Activated CD8-positive, alpha-beta memory T cell treated with anti-CD3 and anti-CD28 coated beads, Interleukin-2, amount 10 ng/mL, durations not matched to agents 7 days and 5 days (primary cell): ENCODE results near the gene LPIN1. TPM values are rescaled to one million over a fixed set of nuclear protein-coding genes. Genes with fewer than 3 reads are reported as not detected.

Experiments used
- ATAC-seq: fragments of 150-1000 bp; cut with Tn5 transposase; one replicate; pipeline ENCODE4 v1.10.0; 2021; ENCODE audit warnings: moderate library complexity
- CTCF ChIA-PET: fragments of 350-600 bp; sonication (Branson Sonifier 250); formaldehyde crosslinking; loops from one replicate; lab custom pipeline; 2021; ENCODE audit warnings: antibody characterized with exemption; lab: Charles Lee
- DNase-seq: peaks from one replicate; pipeline ENCODE4 v3.0.0-alpha.2; 2020
- H3K27ac Mint-ChIP-seq: one replicate; pipeline ENCODE4 v1.8.0; 2021; ENCODE audit warnings: mild to moderate bottlenecking, mixed read lengths
- H3K27me3 Mint-ChIP-seq: one replicate; pipeline ENCODE4 v1.8.0; 2021; ENCODE audit warnings: mixed read lengths
- H3K36me3 Mint-ChIP-seq: one replicate; pipeline ENCODE4 v1.8.0; 2021; ENCODE audit warnings: mild to moderate bottlenecking, mixed read lengths
- H3K4me1 Mint-ChIP-seq: one replicate; pipeline ENCODE4 v1.8.0; 2021; ENCODE audit warnings: mixed read lengths
- H3K4me3 Mint-ChIP-seq: one replicate; pipeline ENCODE4 v1.8.0; 2021; ENCODE audit warnings: mild to moderate bottlenecking, moderate library complexity, mixed read lengths
- H3K9me3 Mint-ChIP-seq: one replicate; pipeline ENCODE4 v1.8.0; 2022; ENCODE audit warnings: low read depth, mixed read lengths
- microRNA-seq: library from miRNA; unstranded; fragments of <30 nt; microRNA quantifications from one replicate; pipeline ENCODE4 v1.2.0, GENCODE V29; 2022
- total RNA-seq, 2 experiments: library from RNA; stranded (reverse); gene quantifications; one replicate each; pipeline ENCODE4 v1.2.3, GENCODE V29; 2021

The LPIN1 gene
- total RNA-seq, 2 experiments from 2014 or later, result 57.1 to 76.4 TPM

- Mint-ChIP-seq H3K4me3 (no peak overlapping the region), H3K27ac (no peak overlapping the region), H3K4me1 (no peaks in the 10 kb centered on the region), H3K9me3 (no peaks in the 10 kb centered on the region), H3K27me3 (peaks cover 17% of the 10 kb centered on the region), H3K36me3 (no peaks in the 10 kb centered on the region)
- DNase-seq, result no peak
- ATAC-seq, result no peak
- CTCF ChIA-PET, result interaction anchor here (0.8 kb wide), 1 partner anchor 9 kb away, joined by 3 read pairs; no protein-coding TSS in a partner anchor
Measured at GRCh38 chr2:11872247-11872947, 126.0 kb downstream of the LPIN1 start.

DNA sequence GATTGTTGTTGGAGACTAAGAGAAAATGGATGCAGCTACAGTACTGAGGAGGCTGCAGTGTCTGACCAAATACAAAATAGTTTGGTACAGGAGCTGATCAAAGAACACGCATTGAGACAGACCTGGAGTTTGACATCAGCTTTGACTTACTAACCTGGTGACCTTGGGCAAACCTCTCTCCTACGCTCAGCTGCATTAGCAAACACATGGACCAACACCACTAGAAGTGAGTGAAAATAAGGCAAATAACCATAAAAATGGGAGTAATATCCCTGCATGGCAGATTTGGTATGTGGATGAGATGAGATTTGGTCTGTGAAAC, 126.5 kb downstream of the LPIN1 start:
- CTCF ChIA-PET, result no interaction called here
- Mint-ChIP-seq H3K4me3 (no peak overlapping the region), H3K27ac (no peak overlapping the region), H3K27me3 (peaks cover 17% of the 10 kb centered on the region), H3K4me1 (no peaks in the 10 kb centered on the region), H3K36me3 (no peaks in the 10 kb centered on the region), H3K9me3 (no peaks in the 10 kb centered on the region)
- DNase-seq (no peak), ATAC-seq (no peak)

DNA sequence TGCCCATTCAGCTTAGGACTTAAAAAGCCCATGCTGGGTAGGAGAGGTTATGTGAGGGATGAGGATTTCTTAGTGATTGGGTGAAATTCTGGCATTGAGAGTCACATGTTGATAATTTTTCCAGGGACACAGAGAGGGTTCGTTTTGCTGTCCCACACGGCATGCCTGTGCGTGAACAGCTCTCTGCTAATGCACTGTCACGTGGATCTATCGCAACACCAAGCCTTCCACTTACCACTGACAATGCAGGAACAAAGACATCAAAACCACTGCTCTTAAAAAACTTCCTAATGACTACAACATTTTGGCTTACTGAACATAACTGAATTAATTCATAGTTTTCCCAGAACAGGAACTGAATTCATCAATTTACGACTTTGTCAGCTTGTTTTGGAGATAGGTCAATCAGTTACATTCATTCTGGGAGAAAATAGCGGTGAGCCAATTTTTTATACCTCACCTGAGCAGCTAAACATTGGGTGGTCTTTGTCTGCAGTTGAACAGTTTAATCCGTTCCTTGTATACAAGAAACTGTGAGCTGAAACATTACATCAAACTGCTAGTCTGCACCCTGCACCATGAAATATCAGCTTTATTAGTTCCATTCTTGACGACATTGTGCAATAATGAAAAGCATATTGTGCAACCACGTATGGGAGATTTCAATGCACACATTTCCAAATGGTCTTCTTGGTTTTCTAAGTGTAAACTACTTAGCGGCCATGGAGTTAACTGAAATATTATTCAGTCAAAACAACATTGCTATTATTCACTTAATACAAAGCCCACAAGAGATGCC, 127.1 kb downstream of the LPIN1 start:
- no peak overlapping the region for H3K27ac Mint-ChIP-seq
- no peak for ATAC-seq
- CTCF ChIA-PET, result no interaction called here
- DNase-seq, result no peak
- no peaks in the 10 kb centered on the region for H3K4me1 Mint-ChIP-seq
- no peak overlapping the region for H3K4me3 Mint-ChIP-seq
- H3K36me3 Mint-ChIP-seq, result no peaks in the 10 kb centered on the region
- H3K9me3 Mint-ChIP-seq, result no peaks in the 10 kb centered on the region
- peaks cover 20% of the 10 kb centered on the region for H3K27me3 Mint-ChIP-seq

- CTCF ChIA-PET, result no interaction called here
- H3K27me3 Mint-ChIP-seq, result peaks cover 24% of the 10 kb centered on the region
- H3K36me3 Mint-ChIP-seq, result no peaks in the 10 kb centered on the region
- no peak overlapping the region for H3K27ac Mint-ChIP-seq
- ATAC-seq (no peak), DNase-seq (no peak)
- no peak overlapping the region for H3K4me3 Mint-ChIP-seq
- no peaks in the 10 kb centered on the region for H3K9me3 Mint-ChIP-seq
- no peaks in the 10 kb centered on the region for H3K4me1 Mint-ChIP-seq
Measured at GRCh38 chr2:11874861-11875260, 128.4 kb downstream of the LPIN1 start.

GRCh38 chr2:11875481-11875880, 129.0 kb downstream of the LPIN1 start:
- Mint-ChIP-seq H3K27me3 (peaks cover 19% of the 10 kb centered on the region), H3K36me3 (no peaks in the 10 kb centered on the region), H3K9me3 (no peaks in the 10 kb centered on the region), H3K4me1 (no peaks in the 10 kb centered on the region), H3K4me3 (no peak overlapping the region), H3K27ac (no peak overlapping the region)
- CTCF ChIA-PET, result no interaction called here
- no peak for ATAC-seq
- no peak for DNase-seq

GRCh38 chr2:11876436-11876835, 130.0 kb downstream of the LPIN1 start:
- no peak for ATAC-seq
- DNase-seq, result no peak
- CTCF ChIA-PET, result no interaction called here
- Mint-ChIP-seq H3K27me3 (peaks cover 15% of the 10 kb centered on the region), H3K36me3 (no peaks in the 10 kb centered on the region), H3K9me3 (no peaks in the 10 kb centered on the region), H3K4me1 (no peaks in the 10 kb centered on the region), H3K27ac (no peak overlapping the region), H3K4me3 (no peak overlapping the region)

GRCh38 chr2:11876889-11877288, 130.5 kb downstream of the LPIN1 start:
- H3K27me3 Mint-ChIP-seq, result peaks cover 15% of the 10 kb centered on the region

More at GRCh38 chr2:11876889-11877288, 130.5 kb downstream of the LPIN1 start:
- no peak for ATAC-seq
- Mint-ChIP-seq H3K27ac (no peak overlapping the region), H3K36me3 (no peaks in the 10 kb centered on the region), H3K9me3 (no peaks in the 10 kb centered on the region), H3K4me1 (no peaks in the 10 kb centered on the region), H3K4me3 (no peak overlapping the region)
- CTCF ChIA-PET, result no interaction called here
- no peak for DNase-seq

Small RNAs within 50 kb of the gene (microRNA-seq; reads per million reads assigned to microRNA genes)
- gene MIR4262, result not detected
- not detected for gene MIR548S

Other genes starting within 250 kb of the LPIN1 start
- gene GREB1, start 212.6 kb upstream of the LPIN1 start, total RNA-seq, result 1 to 10 TPM in 1 of 2 experiments, under 1 TPM in 1; 0.91 to 1.4 TPM
- not detected for gene NTSR2, start 76.4 kb upstream of the LPIN1 start, total RNA-seq